GM12874 (cell line): ENCODE data around the gene ELL2.

Experiments used
- CTCF ChIP-seq: IDR thresholded peaks from 2 replicates; pipeline ENCODE4 v1.5.1; 2011; ENCODE audit warnings: low read depth, mild to moderate bottlenecking, control low read depth, low read length, moderate library complexity; ENCODE audit not compliant: insufficient read depth

ELL2 gene

GRCh38 chr5:95889076-95889475, 72.6 kb downstream of the ELL2 start:
- no peak for TF ChIP-seq CTCF

GRCh38 chr5:95887977-95888376, 73.7 kb downstream of the ELL2 start:
- no peak for TF ChIP-seq CTCF

- TF ChIP-seq CTCF: no peak
These were observed 75.2 kb downstream of the ELL2 start for GRCh38 chr5:95886340-95887044.

- TF ChIP-seq CTCF: no peak
These were observed 77.1 kb downstream of the ELL2 start for GRCh38 chr5:95884511-95884910.

- TF ChIP-seq CTCF: no peak
These were observed 77.7 kb downstream of the ELL2 start for GRCh38 chr5:95884017-95884325.

GRCh38 chr5:95883185-95884016, 78.2 kb downstream of the ELL2 start:
- TF ChIP-seq CTCF: no peak

- no peak for TF ChIP-seq CTCF
These were observed 79.8 kb downstream of the ELL2 start for GRCh38 chr5:95881833-95882232.
